Skeletal muscle cell (primary cell): ENCODE data around the gene SH2D4B.

Source experiments
- DNase-seq: peaks from one replicate; pipeline ENCODE4 v3.0.0-alpha.2; 2010; ENCODE audit warnings: low read depth
- H3K4me3 ChIP-seq: 2 replicates; pipeline ENCODE4 v1.5.1; 2011; ENCODE audit warnings: low read depth, mild to moderate bottlenecking, control low read depth, low read length, moderate library complexity

SH2D4B gene

DNA sequence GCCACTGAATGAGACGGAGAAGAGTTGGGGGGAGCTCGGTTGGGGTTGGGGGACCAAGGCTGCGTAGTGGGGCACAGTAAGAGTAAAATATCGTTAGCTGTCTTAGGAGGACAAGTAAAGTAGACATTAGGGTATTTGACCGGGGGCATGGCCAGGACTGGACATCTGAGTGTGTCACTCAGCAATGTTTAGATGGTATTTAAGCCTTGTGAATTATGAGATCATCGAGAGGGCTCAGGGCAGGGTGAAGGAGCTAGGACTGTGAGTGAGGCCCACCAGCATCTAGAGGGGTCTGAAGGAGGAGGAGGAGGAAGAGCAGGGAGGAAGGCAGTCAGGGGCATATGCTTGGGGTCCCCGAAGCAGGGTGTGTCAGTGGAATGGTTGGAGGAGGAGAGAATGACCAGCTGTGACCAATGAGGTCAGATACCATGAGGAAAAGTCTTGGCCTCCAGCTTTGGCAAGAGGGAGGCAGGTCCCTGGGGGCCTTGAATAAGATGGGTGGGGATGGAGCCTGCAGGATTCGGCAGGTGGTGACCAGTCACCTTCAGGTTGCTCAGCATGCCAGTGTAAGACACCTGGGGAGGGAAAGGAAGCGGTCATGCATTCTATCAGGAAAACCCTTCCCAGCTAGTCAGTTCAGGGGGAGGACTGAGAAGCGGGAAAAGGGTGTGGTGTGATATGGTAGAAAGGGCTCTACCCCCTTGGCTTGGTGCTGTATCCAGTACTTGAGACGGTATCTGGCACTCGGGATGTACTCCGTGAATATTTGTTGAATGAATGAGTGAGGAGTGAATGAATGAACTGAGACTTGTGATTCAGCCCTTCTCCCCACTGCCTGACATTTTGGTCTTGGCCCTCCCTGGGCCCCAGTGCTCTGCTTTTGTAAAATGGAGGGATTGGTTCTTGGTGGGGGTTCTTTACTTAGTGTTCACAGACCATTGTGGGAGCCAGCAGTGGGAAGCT is 34.8 kb upstream of the SH2D4B start:
- no peak for DNase-seq
- no peak overlapping the region for H3K4me3 ChIP-seq

GRCh38 chr10:80503584-80504157 is 34.0 kb upstream of the SH2D4B start:
- DNase-seq: no peak
- H3K4me3 ChIP-seq: no peak overlapping the region

DNA sequence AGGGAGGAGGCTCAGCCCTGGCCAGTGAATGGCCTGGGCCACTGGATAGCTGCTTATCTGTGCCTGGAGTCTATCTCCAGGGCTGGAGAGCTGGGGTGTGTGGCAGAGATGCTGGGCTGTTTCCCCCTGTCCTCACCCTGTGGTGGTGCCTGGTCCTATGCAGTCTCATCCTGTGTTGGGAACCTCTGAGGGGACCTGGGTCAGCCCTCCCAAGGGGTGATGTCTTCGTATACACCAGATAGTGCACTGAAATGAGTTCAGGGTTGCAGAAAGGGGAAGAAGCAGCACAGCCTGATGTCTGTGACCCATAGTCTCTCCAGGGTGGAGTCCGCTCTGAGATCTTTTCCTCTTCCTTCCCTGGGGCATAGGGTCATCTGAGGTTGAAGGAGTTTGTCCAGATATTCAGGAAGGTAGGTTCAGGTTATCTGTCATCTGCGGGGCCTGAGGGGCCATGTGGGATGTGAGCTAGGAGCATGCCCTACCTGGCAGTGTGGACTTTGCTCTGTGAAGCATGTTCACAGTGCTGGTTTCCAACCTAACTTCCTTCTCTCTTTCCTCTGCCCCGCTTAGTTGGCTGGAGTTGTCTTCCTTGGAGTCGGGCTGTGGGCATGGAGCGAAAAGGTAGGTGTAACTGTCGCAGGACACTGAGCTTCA is 33.4 kb upstream of the SH2D4B start:
- no peak overlapping the region for H3K4me3 ChIP-seq
- DNase-seq: no peak

DNA sequence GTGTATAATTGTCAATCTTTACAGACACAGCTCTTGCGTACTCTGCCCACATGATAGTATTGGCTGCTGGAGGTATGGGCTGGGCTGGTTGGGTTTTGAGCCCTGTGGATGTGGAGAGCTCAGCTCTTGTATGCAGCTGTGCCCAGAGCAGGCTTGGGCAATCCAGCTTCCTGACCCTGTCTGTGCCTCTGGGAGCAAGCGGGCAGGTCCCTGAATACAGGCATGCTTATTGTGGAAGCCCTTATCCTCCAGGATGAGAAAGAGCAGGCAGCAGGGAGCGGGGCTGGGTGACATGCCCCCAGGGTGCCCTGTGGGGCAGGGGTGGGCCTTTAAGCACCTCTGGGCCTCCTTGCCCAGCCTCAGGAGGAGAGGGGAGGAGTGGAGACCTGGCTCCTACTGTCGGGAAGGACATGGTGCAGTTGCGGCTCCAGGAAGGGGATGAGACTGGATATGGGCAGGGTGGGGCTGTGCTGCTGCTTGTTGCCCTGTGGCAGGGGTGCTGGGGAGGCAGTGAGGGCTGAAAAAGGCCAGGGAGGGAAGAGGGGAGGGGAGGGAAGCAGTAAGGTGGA is 32.7 kb upstream of the SH2D4B start:
- no peak overlapping the region for H3K4me3 ChIP-seq
- no peak for DNase-seq

- no peak overlapping the region for H3K4me3 ChIP-seq
- DNase-seq: no peak
Observed at GRCh38 chr10:80506189-80506575, 31.5 kb upstream of the SH2D4B start.

DNA sequence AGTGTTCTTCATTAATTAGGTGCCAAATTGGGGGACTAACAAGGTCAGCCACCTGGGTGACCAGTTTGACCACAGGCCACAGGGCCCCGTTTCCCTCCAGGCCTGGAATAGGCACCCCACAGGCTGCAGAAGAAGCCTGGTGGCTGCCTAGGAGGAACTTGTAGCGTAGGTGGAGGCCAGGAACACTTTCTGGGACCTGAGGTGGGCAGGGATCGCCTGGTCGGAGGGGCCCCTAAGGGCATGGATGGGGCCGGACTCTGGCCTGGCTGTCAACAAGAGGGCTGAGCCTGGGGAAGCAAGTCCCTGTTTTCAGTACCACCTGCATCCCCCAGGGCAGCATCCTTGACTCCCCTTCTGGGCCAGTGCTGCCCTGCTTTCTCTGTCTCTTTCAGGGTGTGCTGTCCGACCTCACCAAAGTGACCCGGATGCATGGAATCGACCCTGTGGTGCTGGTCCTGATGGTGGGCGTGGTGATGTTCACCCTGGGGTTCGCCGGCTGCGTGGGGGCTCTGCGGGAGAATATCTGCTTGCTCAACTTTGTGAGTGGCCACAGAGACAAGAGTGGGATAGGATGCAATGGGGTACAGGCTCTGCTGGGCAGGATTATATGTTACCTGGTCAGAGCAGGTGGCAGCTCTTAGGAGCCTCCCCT is 30.7 kb upstream of the SH2D4B start:
- no peak for DNase-seq
- H3K4me3 ChIP-seq: no peak overlapping the region

- H3K4me3 ChIP-seq: no peak overlapping the region
- DNase-seq: no peak
Observed at GRCh38 chr10:80509108-80509402, 28.6 kb upstream of the SH2D4B start.

DNA sequence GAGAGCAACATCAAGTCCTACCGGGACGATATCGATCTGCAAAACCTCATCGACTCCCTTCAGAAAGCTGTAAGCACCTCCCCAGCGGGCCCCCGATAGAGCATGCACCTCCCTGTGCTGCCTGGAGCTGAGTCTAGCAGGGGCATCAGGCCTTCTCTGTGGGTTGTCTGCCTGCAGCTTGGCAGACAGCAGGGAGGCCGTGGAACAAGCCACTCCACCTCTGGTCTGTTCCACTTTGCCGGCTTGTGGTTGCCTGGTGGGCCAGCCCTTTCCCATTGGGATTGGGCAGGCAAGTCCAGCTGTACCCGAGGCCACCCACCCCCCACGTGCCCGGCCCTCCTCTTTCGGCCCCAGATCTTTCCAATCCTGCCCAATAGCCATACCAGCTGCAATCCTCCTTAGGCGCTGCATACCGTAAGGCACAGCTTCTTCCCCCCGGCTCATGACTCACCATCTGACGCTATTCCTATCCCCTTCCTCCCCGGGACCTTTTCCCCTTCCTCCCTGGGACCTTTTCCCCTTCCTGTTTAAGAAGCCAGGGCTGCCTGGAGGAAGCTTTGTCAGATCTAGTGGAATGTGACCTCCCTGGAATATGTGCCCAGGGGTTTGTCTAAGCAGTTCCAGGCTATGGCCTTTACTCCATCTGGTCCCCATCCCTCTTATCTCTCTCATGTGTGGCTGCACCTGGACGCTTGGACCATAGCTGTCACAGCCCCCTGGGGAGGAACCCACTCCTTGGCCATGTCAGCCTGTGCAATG is 28.1 kb upstream of the SH2D4B start:
- H3K4me3 ChIP-seq: no peak overlapping the region
- DNase-seq: no peak

DNA sequence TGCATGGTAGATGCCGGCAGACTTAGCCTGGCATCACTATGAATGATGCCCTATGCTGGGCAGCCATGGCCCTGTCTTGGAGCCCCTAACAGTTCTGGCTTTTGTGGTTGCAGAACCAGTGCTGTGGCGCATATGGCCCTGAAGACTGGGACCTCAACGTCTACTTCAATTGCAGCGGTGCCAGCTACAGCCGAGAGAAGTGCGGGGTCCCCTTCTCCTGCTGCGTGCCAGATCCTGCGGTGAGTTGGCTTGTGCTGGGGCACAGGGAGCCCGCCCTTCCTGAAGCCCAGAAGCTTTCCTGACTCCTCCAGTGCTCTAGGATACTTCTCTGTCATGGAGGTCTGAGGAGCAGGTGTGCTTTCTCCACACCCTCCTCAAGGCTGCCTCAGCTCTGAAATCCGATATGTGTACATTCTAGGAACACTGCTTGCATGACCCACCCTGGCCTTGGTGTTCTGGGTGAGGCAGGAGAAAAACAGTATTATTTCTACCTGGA is 25.6 kb upstream of the SH2D4B start:
- no peak for DNase-seq
- no peak overlapping the region for H3K4me3 ChIP-seq

DNA sequence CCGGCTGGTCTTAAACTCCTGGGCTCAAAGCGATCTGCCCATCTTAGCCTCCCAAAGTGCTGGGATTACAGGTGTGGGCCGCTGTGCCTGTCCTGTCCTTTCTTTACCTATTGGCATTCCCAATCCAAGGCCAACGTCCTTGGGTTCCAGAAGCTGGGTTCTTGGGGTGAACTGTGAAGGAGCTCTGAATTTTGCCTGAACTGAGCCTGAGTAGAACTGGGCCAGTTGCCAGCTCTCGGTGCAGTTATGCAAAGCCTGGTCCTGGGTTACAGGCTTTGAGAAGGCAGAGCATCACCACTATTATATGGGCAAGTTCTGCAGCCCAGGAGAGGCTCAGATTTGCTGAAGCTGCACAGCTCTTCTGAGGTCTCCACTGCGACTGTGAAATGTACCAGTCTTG is 24.6 kb upstream of the SH2D4B start:
- H3K4me3 ChIP-seq: no peak overlapping the region
- DNase-seq: no peak

- H3K4me3 ChIP-seq: no peak overlapping the region
- no peak for DNase-seq
Observed at GRCh38 chr10:80515511-80515910, 22.2 kb upstream of the SH2D4B start.

GRCh38 chr10:80515941-80516340 is 21.8 kb upstream of the SH2D4B start:
- DNase-seq: no peak
- no peak overlapping the region for H3K4me3 ChIP-seq

DNA sequence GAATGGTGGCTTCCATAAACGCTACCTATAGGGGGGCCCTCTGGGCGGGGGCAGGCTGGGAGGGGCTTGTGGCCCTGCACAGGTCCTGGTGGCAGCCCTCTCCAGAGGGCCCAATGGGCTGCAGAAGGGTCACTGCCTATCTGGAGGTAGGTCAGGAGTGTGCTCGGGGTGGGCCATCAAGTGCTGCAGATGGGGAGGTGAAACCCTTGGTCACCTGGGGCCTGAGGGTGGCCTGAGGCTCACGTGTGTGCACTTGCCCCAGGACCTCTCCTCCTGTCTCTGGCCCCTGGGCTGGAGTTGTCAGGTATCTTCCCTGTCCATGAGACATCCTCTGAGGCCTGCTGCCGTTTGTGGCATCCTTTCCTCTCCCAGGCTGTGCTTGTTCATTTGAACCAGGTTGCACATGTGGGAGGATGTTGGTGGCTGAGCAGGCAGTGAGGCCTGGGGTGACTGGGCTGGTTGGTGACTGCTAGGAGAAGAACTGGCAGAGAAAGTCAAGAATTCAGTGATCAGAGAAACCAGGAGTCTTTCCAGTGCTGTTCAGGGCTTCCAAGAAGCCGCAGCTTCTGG is 21.1 kb upstream of the SH2D4B start:
- DNase-seq: no peak
- no peak overlapping the region for H3K4me3 ChIP-seq

DNA sequence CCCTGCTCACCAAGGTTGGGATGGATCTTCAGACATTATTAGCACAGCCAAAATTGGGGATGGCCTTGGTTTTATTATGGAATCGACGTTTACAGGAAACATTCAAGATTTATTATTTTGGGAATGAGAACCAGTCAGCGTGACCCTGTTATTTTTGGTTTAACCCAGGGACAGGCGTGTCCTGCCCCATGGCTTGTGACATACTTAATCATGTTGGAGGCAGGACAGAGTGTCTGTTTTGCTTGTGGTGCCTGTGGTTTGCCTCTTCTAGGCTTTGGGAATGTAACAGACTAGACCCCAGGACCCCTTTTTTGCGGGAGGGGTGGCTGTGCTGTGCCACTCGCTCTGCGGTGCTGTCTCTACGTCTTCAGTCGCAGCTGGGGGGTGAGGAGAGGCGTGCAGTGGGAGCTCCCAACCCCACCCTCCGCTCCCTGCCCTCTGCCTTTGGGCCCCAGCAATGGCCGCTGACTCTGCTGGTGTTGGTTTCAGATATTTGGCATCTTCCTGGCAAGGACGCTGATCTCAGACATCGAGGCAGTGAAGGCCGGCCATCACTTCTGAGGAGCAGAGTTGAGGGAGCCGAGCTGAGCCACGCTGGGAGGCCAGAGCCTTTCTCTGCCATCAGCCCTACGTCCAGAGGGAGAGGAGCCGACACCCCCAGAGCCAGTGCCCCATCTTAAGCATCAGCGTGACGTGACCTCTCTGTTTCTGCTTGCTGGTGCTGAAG is 20.1 kb upstream of the SH2D4B start:
- no peak for DNase-seq
- no peak overlapping the region for H3K4me3 ChIP-seq

DNA sequence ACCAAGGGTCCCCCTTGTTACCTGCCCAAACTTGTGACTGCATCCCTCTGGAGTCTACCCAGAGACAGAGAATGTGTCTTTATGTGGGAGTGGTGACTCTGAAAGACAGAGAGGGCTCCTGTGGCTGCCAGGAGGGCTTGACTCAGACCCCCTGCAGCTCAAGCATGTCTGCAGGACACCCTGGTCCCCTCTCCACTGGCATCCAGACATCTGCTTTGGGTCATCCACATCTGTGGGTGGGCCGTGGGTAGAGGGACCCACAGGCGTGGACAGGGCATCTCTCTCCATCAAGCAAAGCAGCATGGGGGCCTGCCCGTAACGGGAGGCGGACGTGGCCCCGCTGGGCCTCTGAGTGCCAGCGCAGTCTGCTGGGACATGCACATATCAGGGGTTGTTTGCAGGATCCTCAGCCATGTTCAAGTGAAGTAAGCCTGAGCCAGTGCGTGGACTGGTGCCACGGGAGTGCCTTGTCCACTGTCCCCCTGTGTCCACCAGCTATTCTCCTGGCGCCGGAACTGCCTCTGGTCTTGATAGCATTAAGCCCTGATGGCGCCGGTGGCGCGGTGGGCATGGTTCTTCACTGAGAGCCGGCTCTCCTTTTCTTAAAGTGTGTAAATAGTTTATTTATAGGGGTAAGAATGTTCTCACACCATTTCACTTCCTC is 19.4 kb upstream of the SH2D4B start:
- no peak overlapping the region for H3K4me3 ChIP-seq
- no peak for DNase-seq

GRCh38 chr10:80518807-80519360 is 18.8 kb upstream of the SH2D4B start:
- H3K4me3 ChIP-seq: no peak overlapping the region
- DNase-seq: no peak

GRCh38 chr10:80519936-80520650 is 17.6 kb upstream of the SH2D4B start:
- DNase-seq: no peak

More at GRCh38 chr10:80519936-80520650, 17.6 kb upstream of the SH2D4B start:
- no peak overlapping the region for H3K4me3 ChIP-seq
